Measurements from ENCODE around the gene ITGA5.

GRCh38 chr12:54355104-54355815 lies 63.8 kb downstream of the ITGA5 start:
- no peak for TF ChIP-seq CTCF (IDR thresholded peaks at IDR 0.05; ENCODE audit: insufficient read depth, low read length, poor library complexity, severe bottlenecking)
- no peak for TF ChIP-seq EZH2phosphoT487 (conservative IDR thresholded peaks at IDR 0.05; ENCODE audit: low read length)
